HG03280 (cell line): Measurements from ENCODE around the gene DHRSX.
"Not testable (repeated sequence)": the region's sequence is repeated elsewhere in the genome, so short reads cannot be mapped to it uniquely, and the experiment has no call there.

Experiments used
- ATAC-seq: cut with Tn5 transposase; IDR thresholded peaks from one replicate; pipeline ENCODE4 v1.9.1; 2021; ENCODE audit warnings: mild to moderate bottlenecking, moderate library complexity; ENCODE audit not compliant: unreplicated experiment

The DHRSX gene

GRCh38 chrX:2479420-2479780 lies 21.4 kb downstream of the DHRSX start:
- no peak for ATAC-seq

DNA sequence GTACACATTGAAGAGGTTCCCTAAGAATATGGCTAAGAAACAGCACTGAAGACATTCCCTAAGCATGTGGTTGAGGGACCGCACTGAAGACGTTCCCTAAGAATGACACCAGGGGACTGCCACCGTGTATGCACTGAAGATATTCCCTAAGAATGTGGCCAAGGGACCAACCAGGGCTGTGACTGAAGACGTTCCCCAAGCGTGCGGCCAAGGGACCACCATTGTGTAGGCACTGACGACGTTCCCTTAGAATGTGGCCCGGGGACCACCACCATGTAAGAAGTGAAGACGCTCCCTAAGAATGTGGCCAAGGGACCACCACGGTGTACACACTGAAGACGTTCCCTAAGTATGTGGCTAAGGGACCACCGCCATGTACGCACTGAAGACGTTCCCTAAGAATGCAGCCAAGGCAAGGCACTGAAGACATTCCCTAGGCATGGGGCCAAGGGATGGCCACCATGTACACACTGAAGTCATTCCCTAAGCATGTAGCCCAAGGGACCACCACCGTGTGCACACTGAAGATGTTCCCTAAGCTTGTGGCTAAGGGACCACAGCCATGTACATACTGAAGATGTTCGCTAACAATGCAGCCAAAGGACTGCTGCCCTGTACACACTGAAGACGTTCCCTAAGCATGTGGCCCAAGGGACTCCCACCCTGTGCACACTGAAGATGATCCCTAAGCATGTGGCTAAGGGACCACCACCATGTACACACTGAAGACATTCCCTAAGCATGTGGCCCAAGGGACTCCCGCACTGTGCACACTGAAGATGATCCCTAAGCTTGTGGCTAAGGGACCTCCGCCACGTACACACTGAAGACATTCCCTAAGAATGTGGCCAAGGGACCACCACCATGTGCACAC lies 22.0 kb downstream of the DHRSX start:
- no peak for ATAC-seq

GRCh38 chrX:2477313-2477712 lies 23.5 kb downstream of the DHRSX start:
- not testable (repeated sequence) for ATAC-seq

- ATAC-seq, result no peak
Measured at GRCh38 chrX:2474963-2475726, 25.6 kb downstream of the DHRSX start.

DNA sequence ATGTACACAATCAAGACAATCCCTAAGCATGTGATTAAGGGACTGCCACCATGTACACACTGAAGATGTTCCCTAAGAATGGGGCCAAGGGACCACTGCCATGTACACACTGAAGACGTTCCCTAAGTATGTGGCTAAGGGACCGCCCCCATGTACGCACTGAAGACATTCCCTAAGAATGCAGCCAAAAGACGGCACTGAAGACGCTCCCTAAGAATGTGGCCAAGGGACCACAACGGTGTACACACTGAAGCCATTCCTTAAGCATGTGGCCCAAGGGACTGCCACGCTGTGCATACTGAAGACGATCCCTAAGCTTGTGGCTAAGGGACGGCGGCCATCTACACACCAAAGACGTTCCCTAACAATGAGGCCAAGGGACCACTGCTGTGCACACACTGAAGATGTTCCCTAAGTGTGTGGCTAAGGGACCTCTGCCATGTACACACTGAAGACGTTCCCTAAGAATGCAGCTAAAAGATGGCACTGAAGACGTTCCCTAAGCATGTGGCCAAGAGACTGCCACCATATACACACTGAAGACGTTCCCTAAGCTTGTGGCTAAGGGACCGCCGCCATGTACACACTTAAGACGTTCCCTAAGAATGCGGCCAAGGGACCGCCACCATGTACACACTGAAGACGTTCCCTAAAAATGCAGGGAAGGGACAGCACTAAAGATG lies 26.4 kb downstream of the DHRSX start:
- ATAC-seq, result no peak

GRCh38 chrX:2473064-2473463 lies 27.7 kb downstream of the DHRSX start:
- not testable (repeated sequence) for ATAC-seq

- ATAC-seq, result no peak
Measured at GRCh38 chrX:2471641-2472040, 29.1 kb downstream of the DHRSX start.

GRCh38 chrX:2471126-2471525 lies 29.6 kb downstream of the DHRSX start:
- ATAC-seq, result not testable (repeated sequence)

DNA sequence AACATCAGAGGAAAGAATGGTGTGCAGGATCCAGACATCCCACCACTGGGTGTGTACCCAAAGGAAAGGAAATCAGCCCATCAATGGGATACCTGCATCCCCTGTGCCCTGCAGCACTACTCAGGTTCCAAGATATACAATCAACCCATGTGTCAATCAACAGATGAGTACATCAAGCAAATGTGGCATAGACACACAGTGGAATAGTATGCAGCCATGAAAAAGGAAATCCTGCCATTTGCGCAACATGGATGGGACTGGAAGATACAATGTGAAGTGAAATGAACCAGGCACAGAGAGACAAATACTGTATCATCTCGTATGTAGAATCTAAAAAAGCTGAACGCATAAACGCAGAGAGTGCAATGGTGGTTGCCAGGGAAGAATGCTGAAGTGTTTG lies 30.9 kb downstream of the DHRSX start:
- ATAC-seq, result not testable (repeated sequence)

DNA sequence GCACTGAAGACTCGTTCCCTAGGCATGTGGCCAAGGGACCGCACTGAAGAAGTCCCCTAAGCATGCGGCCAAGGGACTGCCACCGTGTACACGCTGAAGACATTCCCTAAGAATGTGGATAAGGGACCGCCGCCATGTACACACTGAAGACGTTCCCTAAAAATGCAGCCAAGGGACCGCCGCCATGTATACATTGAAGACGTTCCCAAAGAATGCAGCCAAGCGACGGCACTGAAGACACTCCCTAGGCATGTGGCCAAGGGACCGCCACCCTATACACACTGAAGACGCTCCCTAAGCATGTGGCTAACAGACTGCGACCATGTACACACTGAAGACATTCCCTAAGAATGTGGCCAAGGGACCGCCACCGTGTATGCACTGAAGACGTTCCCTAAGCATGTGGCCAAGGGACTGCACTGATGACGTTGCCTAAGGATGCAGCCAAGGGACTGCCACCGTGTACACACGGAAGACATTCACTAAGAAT lies 31.5 kb downstream of the DHRSX start:
- ATAC-seq, result no peak

DNA sequence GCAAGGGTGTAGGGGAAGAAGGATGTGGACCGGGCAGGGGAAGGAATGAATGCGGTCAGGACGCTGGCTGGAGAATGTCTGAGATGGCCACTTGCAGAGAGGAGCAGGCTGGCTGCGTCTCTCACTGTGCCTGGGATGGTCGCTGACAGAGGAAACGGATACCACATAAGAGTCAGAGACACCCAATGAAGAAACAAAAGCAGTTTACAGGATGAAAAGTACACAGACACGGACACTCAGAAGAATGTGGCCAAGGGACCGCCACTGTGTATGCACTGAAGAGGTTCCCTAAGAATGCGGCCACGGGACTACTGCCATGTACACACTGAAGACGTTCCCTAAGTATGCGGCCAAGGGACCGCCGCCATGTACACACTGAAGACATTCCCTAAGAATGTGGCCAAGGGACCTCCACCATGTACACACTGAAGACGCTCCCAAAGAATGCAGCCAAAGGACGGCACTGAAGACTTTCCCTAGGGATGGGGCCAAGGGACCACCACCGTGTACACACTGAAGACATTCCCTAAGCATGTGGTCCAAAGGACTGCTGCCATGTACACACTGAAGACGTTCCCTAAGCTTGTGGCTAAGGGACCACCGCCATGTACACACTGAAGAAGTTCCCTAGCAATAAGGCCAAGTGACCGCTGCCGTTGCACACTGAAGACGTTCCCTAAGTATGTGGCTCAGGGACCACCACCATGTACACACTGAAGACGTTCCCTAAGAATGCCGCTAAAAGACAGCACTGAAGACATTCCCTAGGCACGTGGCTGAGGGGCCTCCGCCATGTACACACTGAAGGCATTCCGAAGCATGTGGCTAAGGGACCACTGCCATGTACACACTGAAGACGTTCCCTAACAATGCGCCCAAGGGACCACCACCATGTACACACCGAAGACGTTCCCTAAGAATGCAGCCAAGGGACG lies 32.2 kb downstream of the DHRSX start:
- no peak for ATAC-seq

DNA sequence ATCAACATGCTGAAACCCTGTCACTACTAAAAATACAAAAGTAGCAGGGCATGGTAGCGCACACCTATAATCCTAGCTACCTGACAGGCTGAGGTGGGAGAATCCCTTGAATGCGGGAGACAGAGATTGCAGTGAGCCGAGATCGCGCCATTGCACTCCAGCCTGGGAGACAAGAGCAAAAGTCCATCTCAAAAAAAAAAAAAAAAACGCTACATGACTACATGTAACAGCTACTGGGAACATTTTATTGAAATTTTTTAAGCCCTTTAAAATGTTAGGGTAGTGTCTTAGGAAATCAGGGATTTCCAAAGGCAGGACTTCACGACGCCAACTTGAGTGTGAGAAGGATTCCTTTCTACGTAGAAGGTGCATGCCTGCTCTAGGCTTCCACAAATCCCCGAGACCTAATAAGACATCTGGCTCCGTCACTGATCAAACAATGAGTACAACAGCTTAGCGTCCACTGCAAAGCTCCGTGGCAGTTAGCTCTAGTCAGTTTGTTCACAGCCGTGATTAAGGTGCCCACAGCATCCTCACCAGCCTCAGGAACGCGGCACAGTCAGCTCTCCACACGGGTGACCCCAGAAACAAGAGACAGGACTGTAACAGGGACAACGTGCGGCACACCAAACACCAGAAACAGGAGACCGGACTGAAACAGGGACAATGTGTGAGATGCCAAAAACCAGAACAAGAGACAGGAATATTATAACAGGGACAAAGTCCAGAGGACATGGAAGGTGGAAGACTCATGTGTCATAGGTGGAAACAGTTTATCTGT lies 33.7 kb downstream of the DHRSX start:
- ATAC-seq, result no peak

DNA sequence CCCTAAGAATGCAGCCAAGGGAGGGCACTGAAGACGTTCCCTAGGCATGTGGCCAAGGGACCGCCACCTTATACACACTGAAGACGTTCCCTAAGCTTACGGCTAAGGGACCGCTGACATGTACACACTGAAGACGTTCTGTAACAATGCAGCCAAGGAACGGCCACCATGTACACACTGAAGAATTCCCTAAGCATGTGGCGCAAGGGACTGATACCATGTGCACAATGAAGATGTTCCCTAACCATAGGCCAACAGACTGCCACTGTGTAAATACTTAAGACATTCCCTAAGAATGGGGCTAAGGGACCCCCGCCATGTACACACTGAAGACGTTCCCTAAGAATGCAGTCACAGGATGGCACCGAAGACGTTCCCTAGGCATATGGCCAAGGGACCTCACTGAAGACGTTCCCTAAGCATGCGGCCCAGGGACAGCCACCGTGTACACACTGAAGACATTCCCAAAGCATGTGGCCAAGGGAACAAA lies 36.1 kb downstream of the DHRSX start:
- no peak for ATAC-seq

DNA sequence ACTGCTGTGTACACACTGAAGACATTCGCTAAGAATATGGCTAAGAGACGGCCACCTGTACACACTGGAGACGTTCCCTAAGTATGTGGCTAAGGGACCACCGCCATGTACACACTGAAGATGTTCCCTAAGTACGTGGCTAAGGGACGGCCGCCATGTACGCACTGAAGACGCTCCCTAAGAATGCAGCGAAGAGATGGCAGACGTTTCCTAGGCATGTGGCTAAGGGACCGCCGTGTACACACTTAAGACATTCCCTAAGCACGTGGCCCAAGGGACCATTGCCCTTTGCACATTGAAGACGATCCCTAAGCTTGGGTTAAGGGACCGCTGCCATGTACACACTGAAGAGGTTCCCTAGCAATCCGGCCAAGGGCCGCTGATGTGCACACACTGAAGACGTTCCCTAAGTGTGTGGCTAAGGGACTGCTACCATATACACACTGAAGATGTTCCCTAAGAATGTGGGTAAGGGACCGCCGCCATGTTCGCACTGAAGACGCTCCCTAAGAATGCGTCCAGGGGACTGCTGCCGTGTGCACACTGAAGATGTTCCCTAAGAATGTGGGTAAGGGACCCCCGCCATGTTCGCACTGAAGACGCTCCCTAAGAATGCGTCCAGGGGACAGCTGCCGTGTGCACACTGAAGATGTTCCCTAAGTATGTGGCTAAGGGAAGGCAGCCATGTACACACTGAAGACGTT lies 36.7 kb downstream of the DHRSX start:
- ATAC-seq, result no peak

DNA sequence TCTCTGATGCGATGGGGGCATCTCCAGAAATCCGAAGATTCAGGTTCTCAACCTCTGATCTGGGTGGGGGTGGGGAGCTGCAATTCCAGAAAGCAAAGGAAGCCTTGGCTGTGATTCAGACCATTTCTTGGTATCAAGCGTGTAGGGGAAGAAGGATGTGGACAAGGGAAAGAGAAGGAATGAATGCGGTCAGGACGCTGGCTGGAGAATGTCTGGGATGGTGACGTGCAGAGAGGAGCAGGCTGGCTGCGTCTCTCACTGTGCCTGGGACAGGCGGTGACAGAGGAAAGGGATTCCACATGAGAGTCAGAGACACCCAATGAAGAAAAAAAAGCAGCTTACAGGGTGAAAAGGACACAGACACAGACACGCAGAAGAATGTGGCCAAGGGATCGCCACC lies 37.3 kb downstream of the DHRSX start:
- ATAC-seq, result not testable (repeated sequence)

DNA sequence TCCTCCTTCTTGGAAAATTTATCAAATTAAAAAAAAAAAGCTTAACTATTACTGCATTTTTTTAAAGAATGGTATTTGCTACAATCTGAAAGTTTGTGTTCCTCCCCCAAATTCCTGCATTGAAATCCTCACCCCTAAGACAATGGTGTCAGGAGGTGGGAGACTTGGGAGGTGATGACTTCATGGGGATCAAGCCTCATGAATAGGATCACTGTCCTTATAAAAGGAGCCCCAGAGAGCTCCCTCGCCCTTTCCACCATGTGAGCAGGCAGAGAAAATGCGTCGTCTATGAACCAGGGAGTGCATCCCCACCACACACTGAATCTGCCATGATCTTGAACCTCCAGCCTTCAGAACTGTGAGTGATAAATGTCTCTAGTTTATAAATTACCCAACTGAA lies 38.0 kb downstream of the DHRSX start:
- ATAC-seq, result no peak

- no peak for ATAC-seq
Measured at GRCh38 chrX:2462074-2462473, 38.7 kb downstream of the DHRSX start.

DNA sequence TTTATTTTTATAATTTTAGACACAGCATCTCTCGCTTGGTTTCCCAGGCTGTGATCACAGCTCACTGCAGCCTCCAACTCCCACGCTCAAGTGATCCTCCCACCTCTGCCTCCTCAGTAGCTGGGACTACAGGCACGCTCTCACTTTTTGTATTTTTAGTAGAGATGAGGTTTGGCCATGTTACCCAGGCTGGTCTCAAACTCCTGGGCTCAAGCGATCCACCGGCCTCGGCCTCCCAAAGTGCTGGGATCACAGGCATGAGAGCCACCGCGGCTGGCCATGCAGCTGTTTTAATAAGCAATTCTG lies 39.1 kb downstream of the DHRSX start:
- ATAC-seq, result no peak
